Activated CD4-positive, alpha-beta T cell treated with anti-CD3 and anti-CD28 coated beads, Interleukin-2, amount 10 ng/mL, durations not matched to agents 7 days and 5 days (primary cell): ENCODE measurements around the gene PTPRN2. TPM values are rescaled to one million over a fixed set of nuclear protein-coding genes. Genes with fewer than 3 reads are reported as not detected.

Experiments used
- CTCF ChIA-PET: fragments of 350-600 bp; sonication (Branson Sonifier 250); formaldehyde crosslinking; loops from one replicate; lab custom pipeline; 2021; ENCODE audit warnings: antibody characterized with exemption; lab: Charles Lee
- POLR2A ChIA-PET: fragments of 350-600 bp; sonication (Branson Sonifier 250); formaldehyde crosslinking; loops from one replicate; lab custom pipeline; 2021; ENCODE audit warnings: antibody characterized with exemption; lab: Charles Lee
- DNase-seq: peaks from one replicate; pipeline ENCODE4 v3.0.0-alpha.2; 2020
- H3K27ac Mint-ChIP-seq: one replicate; pipeline ENCODE4 v1.8.0; 2021; ENCODE audit warnings: mild to moderate bottlenecking, moderate library complexity, mixed read lengths
- H3K27me3 Mint-ChIP-seq: one replicate; pipeline ENCODE4 v1.8.0; 2021; ENCODE audit warnings: mixed read lengths
- H3K36me3 Mint-ChIP-seq: one replicate; pipeline ENCODE4 v1.8.0; 2021; ENCODE audit warnings: low read depth, mixed read lengths
- H3K4me1 Mint-ChIP-seq: one replicate; pipeline ENCODE4 v1.8.0; 2021; ENCODE audit warnings: mixed read lengths
- H3K4me3 Mint-ChIP-seq: one replicate; pipeline ENCODE4 v1.8.0; 2021; ENCODE audit warnings: mild to moderate bottlenecking, moderate library complexity, mixed read lengths
- H3K9me3 Mint-ChIP-seq: one replicate; pipeline ENCODE4 v1.8.0; 2021; ENCODE audit warnings: mixed read lengths
- total RNA-seq, 2 experiments: library from RNA; stranded (reverse); gene quantifications; one replicate each; pipeline ENCODE4 v1.2.3, GENCODE V29; 2021

Gene PTPRN2
- total RNA-seq, 2 experiments from 2014 or later: 2.6 to 2.7 TPM

GRCh38 chr7:158028971-158029370 lies 558.7 kb downstream of the PTPRN2 start:
- no peak for DNase-seq
- Mint-ChIP-seq H3K4me1 (no peaks in the 10 kb centered on the region), H3K36me3 (no peaks in the 10 kb centered on the region), H3K27ac (no peak overlapping the region), H3K4me3 (no peak overlapping the region), H3K27me3 (no peaks in the 10 kb centered on the region), H3K9me3 (peaks cover 12% of the 10 kb centered on the region)
- POLR2A ChIA-PET: no interaction called here
- CTCF ChIA-PET: no interaction called here

- CTCF ChIA-PET: no interaction called here
These were observed 559.2 kb downstream of the PTPRN2 start for GRCh38 chr7:158028290-158028941.

GRCh38 chr7:158027646-158028045 lies 560.0 kb downstream of the PTPRN2 start:
- H3K4me1 Mint-ChIP-seq: no peaks in the 10 kb centered on the region
- CTCF ChIA-PET: no interaction called here
- no peak overlapping the region for H3K4me3 Mint-ChIP-seq
- POLR2A ChIA-PET: no interaction called here
- no peaks in the 10 kb centered on the region for H3K36me3 Mint-ChIP-seq
- DNase-seq: no peak
- no peak overlapping the region for H3K27ac Mint-ChIP-seq
- no peaks in the 10 kb centered on the region for H3K27me3 Mint-ChIP-seq
- H3K9me3 Mint-ChIP-seq: peaks cover 3% of the 10 kb centered on the region

More at GRCh38 chr7:158028290-158028941, 559.2 kb downstream of the PTPRN2 start:
- Mint-ChIP-seq H3K4me3 (no peak overlapping the region), H3K9me3 (peaks cover 8% of the 10 kb centered on the region), H3K4me1 (no peaks in the 10 kb centered on the region), H3K36me3 (no peaks in the 10 kb centered on the region), H3K27me3 (no peaks in the 10 kb centered on the region), H3K27ac (no peak overlapping the region)
- POLR2A ChIA-PET: no interaction called here
- no peak for DNase-seq

GRCh38 chr7:158026636-158027265 lies 560.9 kb downstream of the PTPRN2 start:
- no peaks in the 10 kb centered on the region for H3K9me3 Mint-ChIP-seq
- no peaks in the 10 kb centered on the region for H3K4me1 Mint-ChIP-seq
- no peak overlapping the region for H3K4me3 Mint-ChIP-seq
- no peak for DNase-seq
- no peaks in the 10 kb centered on the region for H3K36me3 Mint-ChIP-seq
- POLR2A ChIA-PET: no interaction called here
- no peak overlapping the region for H3K27ac Mint-ChIP-seq
- H3K27me3 Mint-ChIP-seq: no peaks in the 10 kb centered on the region
- CTCF ChIA-PET: no interaction called here

- Mint-ChIP-seq H3K9me3 (no peaks in the 10 kb centered on the region), H3K36me3 (no peaks in the 10 kb centered on the region), H3K4me3 (no peak overlapping the region), H3K27ac (no peak overlapping the region), H3K4me1 (no peaks in the 10 kb centered on the region), H3K27me3 (no peaks in the 10 kb centered on the region)
- CTCF ChIA-PET: no interaction called here
- DNase-seq: no peak
- POLR2A ChIA-PET: no interaction called here
These were observed 561.7 kb downstream of the PTPRN2 start for GRCh38 chr7:158025686-158026600.

GRCh38 chr7:158024881-158025280 lies 562.7 kb downstream of the PTPRN2 start:
- DNase-seq: no peak
- POLR2A ChIA-PET: no interaction called here
- no peaks in the 10 kb centered on the region for H3K36me3 Mint-ChIP-seq

GRCh38 chr7:158024351-158024715 lies 563.3 kb downstream of the PTPRN2 start:
- Mint-ChIP-seq H3K4me3 (no peak overlapping the region), H3K9me3 (no peaks in the 10 kb centered on the region), H3K27me3 (no peaks in the 10 kb centered on the region), H3K4me1 (no peaks in the 10 kb centered on the region), H3K36me3 (no peaks in the 10 kb centered on the region), H3K27ac (no peak overlapping the region)
- CTCF ChIA-PET: no interaction called here
- POLR2A ChIA-PET: no interaction called here
- no peak for DNase-seq

More at GRCh38 chr7:158024881-158025280, 562.7 kb downstream of the PTPRN2 start:
- Mint-ChIP-seq H3K27me3 (no peaks in the 10 kb centered on the region), H3K4me1 (no peaks in the 10 kb centered on the region), H3K4me3 (no peak overlapping the region), H3K27ac (no peak overlapping the region), H3K9me3 (no peaks in the 10 kb centered on the region)
- CTCF ChIA-PET: no interaction called here

GRCh38 chr7:158023681-158024350 lies 563.8 kb downstream of the PTPRN2 start:
- Mint-ChIP-seq H3K27ac (no peak overlapping the region), H3K4me3 (no peak overlapping the region), H3K27me3 (no peaks in the 10 kb centered on the region), H3K4me1 (no peaks in the 10 kb centered on the region), H3K9me3 (no peaks in the 10 kb centered on the region), H3K36me3 (no peaks in the 10 kb centered on the region)
- no peak for DNase-seq
- CTCF ChIA-PET: no interaction called here
- POLR2A ChIA-PET: no interaction called here

GRCh38 chr7:158023157-158023556 lies 564.5 kb downstream of the PTPRN2 start:
- Mint-ChIP-seq H3K27me3 (no peaks in the 10 kb centered on the region), H3K9me3 (no peaks in the 10 kb centered on the region), H3K4me1 (no peaks in the 10 kb centered on the region), H3K27ac (no peak overlapping the region), H3K36me3 (no peaks in the 10 kb centered on the region), H3K4me3 (no peak overlapping the region)
- POLR2A ChIA-PET: no interaction called here
- CTCF ChIA-PET: no interaction called here
- no peak for DNase-seq

GRCh38 chr7:158022601-158023000 lies 565.0 kb downstream of the PTPRN2 start:
- POLR2A ChIA-PET: no interaction called here
- Mint-ChIP-seq H3K4me1 (no peaks in the 10 kb centered on the region), H3K27me3 (no peaks in the 10 kb centered on the region), H3K9me3 (no peaks in the 10 kb centered on the region), H3K27ac (no peak overlapping the region), H3K4me3 (no peak overlapping the region), H3K36me3 (no peaks in the 10 kb centered on the region)
- DNase-seq: no peak
- CTCF ChIA-PET: no interaction called here

- H3K4me1 Mint-ChIP-seq: no peaks in the 10 kb centered on the region
- no peaks in the 10 kb centered on the region for H3K36me3 Mint-ChIP-seq
- no peak for DNase-seq
- no peak overlapping the region for H3K4me3 Mint-ChIP-seq
- POLR2A ChIA-PET: no interaction called here
- H3K9me3 Mint-ChIP-seq: no peaks in the 10 kb centered on the region
- CTCF ChIA-PET: no interaction called here
- H3K27me3 Mint-ChIP-seq: no peaks in the 10 kb centered on the region
- H3K27ac Mint-ChIP-seq: no peak overlapping the region
These were observed 565.8 kb downstream of the PTPRN2 start for GRCh38 chr7:158021836-158022235.

- H3K36me3 Mint-ChIP-seq: no peaks in the 10 kb centered on the region
- DNase-seq: no peak
- POLR2A ChIA-PET: no interaction called here
- H3K9me3 Mint-ChIP-seq: no peaks in the 10 kb centered on the region
- no peak overlapping the region for H3K27ac Mint-ChIP-seq
- no peaks in the 10 kb centered on the region for H3K4me1 Mint-ChIP-seq
- no peak overlapping the region for H3K4me3 Mint-ChIP-seq
- H3K27me3 Mint-ChIP-seq: no peaks in the 10 kb centered on the region
- CTCF ChIA-PET: no interaction called here
These were observed 566.9 kb downstream of the PTPRN2 start for GRCh38 chr7:158020706-158021095.
